ENCODE measurements around the gene FBXO8. TPM values are rescaled to one million over a fixed set of nuclear protein-coding genes. Genes with fewer than 3 reads are reported as not detected.

FBXO8 gene
- total and polyA plus RNA-seq, 10 donors, result 9.7 to 38.4 (median 26.8) TPM

DNA sequence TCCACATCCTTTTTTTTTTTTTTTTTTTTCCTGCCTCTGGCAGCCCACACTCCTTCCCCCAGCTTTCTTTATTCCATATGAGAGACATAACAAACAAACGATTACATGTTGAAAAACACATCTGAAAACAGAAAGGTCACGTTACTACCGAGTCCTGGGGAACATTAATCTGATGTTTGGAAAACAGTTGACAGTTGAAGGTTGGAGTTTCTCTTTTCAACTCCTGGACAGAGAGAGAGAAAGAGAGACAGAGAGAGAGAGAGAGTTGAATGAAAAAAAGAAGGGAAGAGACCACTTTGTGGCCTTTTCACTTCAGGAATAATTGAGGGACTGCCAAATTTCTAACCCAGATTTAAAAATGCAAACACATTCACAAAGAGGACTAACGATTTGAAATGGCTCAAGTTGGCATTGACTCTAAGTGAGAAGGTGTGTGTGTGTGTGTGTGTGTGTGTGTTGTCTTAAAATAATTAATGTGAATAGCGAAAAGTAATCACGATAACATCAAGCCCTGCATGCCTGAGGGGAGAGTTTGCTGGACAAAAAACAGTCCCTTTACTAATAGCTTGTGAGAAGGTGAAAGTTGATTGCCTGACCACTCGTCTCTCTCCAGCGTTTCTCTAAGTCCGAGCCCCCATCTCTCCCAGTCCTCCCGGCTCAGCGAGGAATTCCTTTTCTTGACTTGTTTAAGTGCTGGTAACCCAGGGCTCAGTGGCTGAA is 67.3 kb downstream of the FBXO8 start:
- H3K36me3 ChIP-seq, result no peaks in the 10 kb centered on the region
- no peak for TF ChIP-seq POLR2A (IDR thresholded peaks at IDR 0.05)
- TF ChIP-seq POLR2AphosphoS5 (IDR thresholded peaks at IDR 0.05), result no peak
- no peak for TF ChIP-seq CTCF (IDR thresholded peaks at IDR 0.05 in 8 of 11, conservative IDR thresholded peaks at IDR 0.05 in 3 of 11)
- peaks cover 12 to 97% (median 85%) of the 10 kb centered on the region in 7 donors for H3K27me3 ChIP-seq (replicated peaks in 1 of 7)
- H3K4me3 ChIP-seq, result no peak overlapping the region
- 5 to 11% (median 10%) methylated on average over 11 of the region's 11 CpGs for WGBS, 5 donors
- H3K4me1 ChIP-seq, result peaks cover 17 to 57% (median 45%) of the 10 kb centered on the region in 6 donors
- H3K9me3 ChIP-seq, result no peaks in the 10 kb centered on the region
- intact Hi-C loops (cut with DNase I; ENCODE audit: low total_unique reads), result no loop called here
- no peak overlapping the region for H3K27ac ChIP-seq
- no peak for DNase-seq

DNA sequence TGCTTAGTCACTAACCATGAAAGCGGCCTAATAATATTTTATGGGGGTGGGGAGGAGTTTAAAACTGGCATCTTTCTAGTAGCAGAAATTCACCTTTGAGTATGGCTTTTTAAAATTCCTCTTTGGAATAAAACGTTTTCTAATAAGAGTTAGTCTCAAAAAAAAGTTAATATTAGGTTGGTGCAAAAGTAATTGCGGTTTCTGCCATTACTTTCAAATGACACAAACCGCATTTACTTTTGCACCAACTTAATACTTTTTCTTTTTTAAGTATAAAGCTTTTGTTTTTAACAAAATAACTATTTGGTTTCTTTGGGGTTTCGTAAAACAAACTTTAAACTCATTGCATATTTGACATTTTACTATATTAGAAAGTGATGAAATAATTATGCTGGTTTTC is 68.4 kb downstream of the FBXO8 start:
- Histone ChIP-seq H3K27me3 (replicated peaks in 1 of 7) (peaks cover 12 to 100% (median 92%) of the 10 kb centered on the region in 7 donors), H3K4me3 (no peak overlapping the region), H3K9me3 (no peaks in the 10 kb centered on the region), H3K36me3 (no peaks in the 10 kb centered on the region), H3K27ac (no peak overlapping the region), H3K4me1 (peaks cover 17 to 57% (median 45%) of the 10 kb centered on the region in 6 donors)
- 14 to 24% (median 15%) methylated on average over 5 of the region's 5 CpGs for WGBS, 5 donors
- no peak for DNase-seq
- TF ChIP-seq POLR2AphosphoS5 (IDR thresholded peaks at IDR 0.05) (no peak), POLR2A (IDR thresholded peaks at IDR 0.05) (no peak), CTCF (IDR thresholded peaks at IDR 0.05 in 8 of 11, conservative IDR thresholded peaks at IDR 0.05 in 3 of 11) (no peak)
- intact Hi-C loops (cut with DNase I; ENCODE audit: low total_unique reads), result no loop called here

DNA sequence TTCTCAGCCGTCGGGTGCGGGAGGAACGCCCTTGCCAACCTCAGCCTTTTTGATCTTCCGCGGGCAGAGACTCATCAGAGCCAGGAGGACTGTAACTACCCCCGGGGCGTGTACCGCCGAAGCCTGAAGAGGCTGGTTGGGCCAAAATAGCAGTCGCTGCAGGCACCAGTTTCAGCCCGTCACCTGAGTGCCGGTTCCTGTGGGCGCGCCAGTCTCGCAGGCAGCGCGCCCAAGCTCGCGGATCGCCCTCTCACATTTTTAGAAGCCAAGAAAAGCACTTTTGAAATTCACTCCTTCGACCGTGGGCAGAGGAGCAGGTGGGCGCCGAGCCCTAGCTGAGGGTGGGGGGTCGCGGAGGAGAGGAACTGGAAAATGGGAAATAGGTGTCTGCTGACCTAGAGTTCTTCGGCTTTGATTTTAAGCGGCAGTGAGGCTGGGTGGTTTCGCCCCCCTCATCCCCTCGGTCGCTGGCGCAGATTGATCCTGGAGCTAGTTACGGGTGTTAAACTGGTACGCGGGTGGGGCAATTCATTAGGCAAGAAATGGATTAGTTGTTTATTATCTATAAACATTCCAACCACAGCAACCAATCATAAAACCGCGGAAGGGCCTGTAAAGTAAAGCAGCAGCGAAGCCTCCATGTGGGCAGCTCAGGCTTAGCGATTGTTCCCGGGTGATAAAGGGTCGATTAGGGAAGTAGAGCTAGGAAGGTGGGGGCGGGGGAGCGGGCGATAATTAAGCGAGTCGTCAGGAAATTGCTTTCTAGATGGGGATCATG is 69.2 kb downstream of the FBXO8 start:
- Histone ChIP-seq H3K27me3 (replicated peaks in 1 of 7) (peaks cover 12 to 100% (median 94%) of the 10 kb centered on the region in 7 donors), H3K4me3 (peak overlapping the region in 3 of 8 donors; percentile 8 to 32 (median 14)), H3K27ac (no peak overlapping the region), H3K36me3 (no peaks in the 10 kb centered on the region), H3K4me1 (peaks cover 17 to 57% (median 45%) of the 10 kb centered on the region in 6 donors), H3K9me3 (no peaks in the 10 kb centered on the region)
- 6 to 14% (median 8%) methylated on average over 33 to 47 of the region's 47 CpGs for WGBS, 5 donors
- intact Hi-C loops (cut with DNase I; ENCODE audit: low total_unique reads), result no loop called here
- peak in 1 of 3 donors; percentile 20 for TF ChIP-seq POLR2AphosphoS5 (IDR thresholded peaks at IDR 0.05)
- TF ChIP-seq POLR2A (IDR thresholded peaks at IDR 0.05), result no peak
- no peak for TF ChIP-seq CTCF (IDR thresholded peaks at IDR 0.05 in 8 of 11, conservative IDR thresholded peaks at IDR 0.05 in 3 of 11)
- DNase-seq, result no peak

- no peak overlapping the region for H3K27ac ChIP-seq
- no peaks in the 10 kb centered on the region for H3K9me3 ChIP-seq
- peaks cover 12 to 100% (median 94%) of the 10 kb centered on the region in 7 donors for H3K27me3 ChIP-seq (replicated peaks in 1 of 7)
- peak overlapping the region in 3 of 8 donors; percentile 8 to 32 (median 14) for H3K4me3 ChIP-seq
- 7 to 19% (median 9%) methylated on average over 16 of the region's 16 CpGs for WGBS, 5 donors
- TF ChIP-seq POLR2AphosphoS5 (IDR thresholded peaks at IDR 0.05), result no peak
- TF ChIP-seq CTCF (IDR thresholded peaks at IDR 0.05 in 8 of 11, conservative IDR thresholded peaks at IDR 0.05 in 3 of 11), result no peak
- TF ChIP-seq POLR2A (IDR thresholded peaks at IDR 0.05), result no peak
- no peak for DNase-seq
- intact Hi-C loops (cut with DNase I; ENCODE audit: low total_unique reads), result no loop called here
- no peaks in the 10 kb centered on the region for H3K36me3 ChIP-seq
- H3K4me1 ChIP-seq, result peaks cover 17 to 57% (median 45%) of the 10 kb centered on the region in 6 donors
Observed at GRCh38 chr4:174213731-174214100, 69.8 kb downstream of the FBXO8 start.

All from spleen (tissue), 11 donors.